GM19463 (cell line): ENCODE results near the gene HS6ST1.

ENCODE experiments used
- ATAC-seq: cut with Tn5 transposase; IDR thresholded peaks from one replicate; pipeline ENCODE4 v1.9.1; 2021; ENCODE audit warnings: mild to moderate bottlenecking, moderate library complexity; ENCODE audit not compliant: unreplicated experiment

Gene HS6ST1, protein sequence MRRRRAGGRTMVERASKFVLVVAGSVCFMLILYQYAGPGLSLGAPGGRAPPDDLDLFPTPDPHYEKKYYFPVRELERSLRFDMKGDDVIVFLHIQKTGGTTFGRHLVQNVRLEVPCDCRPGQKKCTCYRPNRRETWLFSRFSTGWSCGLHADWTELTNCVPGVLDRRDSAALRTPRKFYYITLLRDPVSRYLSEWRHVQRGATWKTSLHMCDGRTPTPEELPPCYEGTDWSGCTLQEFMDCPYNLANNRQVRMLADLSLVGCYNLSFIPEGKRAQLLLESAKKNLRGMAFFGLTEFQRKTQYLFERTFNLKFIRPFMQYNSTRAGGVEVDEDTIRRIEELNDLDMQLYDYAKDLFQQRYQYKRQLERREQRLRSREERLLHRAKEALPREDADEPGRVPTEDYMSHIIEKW

DNA sequence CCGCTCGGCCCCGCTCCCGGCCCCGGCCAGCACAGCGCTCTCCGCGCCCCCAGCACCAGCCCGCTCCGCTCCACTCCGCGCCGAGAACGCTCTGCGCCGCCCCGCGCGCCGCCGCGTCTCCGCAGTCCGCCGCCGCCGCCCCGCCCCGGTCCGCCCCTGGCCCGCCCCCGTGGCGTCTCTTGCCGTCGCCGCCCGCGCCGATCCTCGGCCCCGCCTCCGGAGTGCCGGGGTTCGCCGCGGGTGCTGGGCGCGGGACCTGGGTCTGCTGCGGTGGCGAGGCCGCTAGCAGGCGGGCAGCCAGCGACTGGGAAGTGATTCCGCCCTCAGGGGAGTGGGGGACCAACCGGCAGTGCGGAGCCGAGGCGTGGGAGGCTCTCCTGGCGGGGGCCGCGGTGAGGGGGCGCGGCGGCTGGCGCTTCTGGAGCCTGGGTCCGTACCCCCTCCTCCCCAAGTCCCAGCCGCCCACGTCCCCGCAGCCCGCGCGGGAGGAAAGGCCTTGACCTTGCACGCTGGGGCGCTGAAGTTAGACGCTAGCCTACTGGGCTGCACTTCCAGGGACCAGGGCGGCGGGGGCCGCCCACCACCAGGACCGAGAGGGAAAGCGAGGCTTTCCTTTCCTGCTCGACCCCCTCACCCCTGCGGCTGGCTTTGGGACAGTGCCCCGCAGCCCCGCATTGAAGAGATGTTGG lies at the start of gene HS6ST1:
TSS of gene HS6ST1 (minus strand) at position 93 of the 689 bp plus-strand sequence. CDS start 305 bp downstream, outside the sequence.
- peak; percentile 63 for ATAC-seq

GRCh38 chr2:128367601-128368359 lies 49.1 kb upstream of the HS6ST1 start:
- ATAC-seq, result no peak

GRCh38 chr2:128366713-128367511 lies 48.2 kb upstream of the HS6ST1 start:
- no peak for ATAC-seq

DNA sequence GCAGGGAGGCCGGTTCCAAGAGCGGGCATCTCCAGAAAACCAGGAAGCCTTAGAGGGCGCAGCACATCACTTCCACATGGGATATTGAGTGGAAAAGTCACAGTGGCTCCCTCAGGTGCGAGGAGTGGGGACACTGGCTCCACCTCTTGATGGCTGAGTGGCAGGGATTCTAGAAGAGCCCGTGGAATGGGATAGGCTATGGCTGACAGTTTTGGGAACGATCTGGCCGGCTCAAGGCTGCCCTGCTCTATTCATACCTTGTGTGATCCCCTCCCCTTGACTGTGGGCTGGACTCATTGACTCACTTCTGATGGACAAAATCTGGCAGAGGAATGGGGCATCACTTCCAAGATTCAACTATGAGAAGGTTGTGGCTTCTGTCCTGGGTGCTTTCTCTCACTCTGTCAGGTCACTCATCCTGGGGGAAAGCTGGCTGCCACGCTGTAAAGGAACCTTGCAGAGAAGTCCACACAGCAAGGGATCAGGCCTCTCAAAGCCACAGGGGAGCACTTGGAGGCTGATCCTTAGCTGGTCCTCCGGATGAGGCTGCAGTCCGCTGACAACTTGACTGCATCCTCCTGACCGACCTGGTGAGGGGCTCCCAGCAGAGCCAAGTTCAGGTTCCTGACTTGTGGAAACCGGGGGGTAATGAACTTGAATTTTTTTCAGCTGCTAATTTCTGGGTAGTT lies 46.7 kb upstream of the HS6ST1 start:
- ATAC-seq, result no peak

- no peak for ATAC-seq
These were observed 45.8 kb upstream of the HS6ST1 start for GRCh38 chr2:128364441-128364911.

DNA sequence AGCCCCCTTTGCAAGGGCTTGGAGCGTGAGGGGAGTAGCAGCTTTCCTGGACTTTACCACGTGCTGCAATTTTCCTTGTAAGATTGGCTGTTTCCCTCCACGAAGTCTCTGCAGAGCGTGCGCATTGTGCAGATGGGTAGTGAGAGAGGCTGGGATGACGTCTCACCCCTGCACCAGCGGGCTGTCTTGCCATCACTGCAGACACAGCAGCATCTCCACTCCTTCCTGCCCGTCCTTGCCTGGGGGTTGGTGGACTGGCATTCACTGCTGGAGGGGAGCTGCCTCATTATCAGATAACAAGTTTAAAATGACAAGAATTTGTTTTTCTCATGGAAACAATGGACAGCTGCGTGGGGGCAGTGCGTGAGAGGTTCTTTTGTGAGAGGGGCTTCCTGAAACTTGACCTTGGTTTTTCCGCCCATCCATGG lies 45.3 kb upstream of the HS6ST1 start:
- no peak for ATAC-seq

DNA sequence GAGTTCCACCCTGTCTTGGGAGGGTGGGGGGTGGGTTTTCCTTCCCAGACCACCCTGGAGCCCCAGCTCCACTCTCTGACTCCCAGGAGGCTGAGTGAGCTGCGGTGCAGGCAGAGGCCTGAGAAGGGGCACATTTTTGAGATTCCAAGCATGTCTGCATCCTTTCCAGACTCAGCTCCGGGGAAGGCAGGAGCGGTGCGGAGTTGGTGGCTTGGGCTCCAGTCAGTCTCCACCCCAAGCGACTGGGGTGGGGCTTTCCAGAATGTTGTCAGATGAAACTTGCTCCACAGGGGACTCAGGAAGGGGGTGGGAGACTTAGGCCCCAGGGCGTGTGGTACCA lies 44.2 kb upstream of the HS6ST1 start:
- ATAC-seq, result no peak

GRCh38 chr2:128362176-128362888 lies 43.7 kb upstream of the HS6ST1 start:
- no peak for ATAC-seq

DNA sequence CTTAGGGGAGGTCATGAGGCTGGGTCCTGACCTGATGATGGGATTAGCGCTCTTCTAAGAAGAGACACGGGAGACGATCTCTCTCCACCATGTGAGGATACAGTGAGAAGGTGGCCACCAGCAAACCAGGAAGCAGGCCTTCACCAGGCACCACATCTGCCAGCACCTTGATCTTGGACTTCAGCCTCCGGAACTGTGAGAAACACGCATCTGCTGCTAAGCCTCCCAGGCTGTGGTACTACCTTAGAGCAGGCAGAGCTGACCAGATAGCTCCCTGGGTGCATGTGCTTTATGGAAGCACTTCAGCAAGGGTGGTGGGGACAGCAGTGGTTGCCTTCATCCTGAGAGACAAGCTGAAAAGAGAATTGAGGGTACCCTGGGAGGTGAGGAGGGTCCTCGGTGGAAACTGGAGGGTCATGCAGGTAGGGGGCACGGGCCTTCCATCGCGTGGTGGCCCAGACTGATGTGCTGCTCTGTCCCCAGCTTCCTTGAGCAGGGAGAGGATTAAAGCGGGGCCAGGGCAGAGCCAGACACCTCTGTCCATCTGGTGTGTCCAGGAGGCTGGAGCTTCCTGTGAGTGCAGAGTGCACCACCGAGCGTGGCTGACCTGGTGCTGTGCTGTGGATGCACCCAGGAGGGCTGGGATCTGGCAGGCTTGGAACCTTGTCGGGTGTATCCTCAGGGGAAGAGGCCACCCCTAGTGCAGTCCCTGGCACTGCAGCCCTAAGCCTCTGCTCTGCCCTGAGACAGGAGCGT lies 42.9 kb upstream of the HS6ST1 start:
- ATAC-seq, result no peak

DNA sequence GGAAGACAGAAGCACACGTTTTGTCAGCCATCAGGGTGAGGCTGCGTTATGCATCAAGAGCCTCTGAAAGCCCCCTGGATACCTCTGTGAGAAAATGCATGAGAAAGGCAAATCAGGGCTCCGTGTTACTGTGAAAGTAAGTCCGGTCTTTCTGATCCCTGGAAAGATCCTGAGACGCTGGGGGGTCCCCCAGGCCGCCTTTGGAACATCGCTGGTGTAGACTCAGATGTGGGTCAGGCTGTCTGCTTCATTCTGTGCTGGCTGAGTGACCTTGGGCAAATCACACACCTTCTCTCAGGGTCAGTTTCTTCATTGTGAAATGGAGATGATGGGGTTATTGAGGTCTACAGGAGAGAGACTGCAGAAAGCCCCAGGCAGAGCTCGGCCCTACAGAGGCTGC lies 42.0 kb upstream of the HS6ST1 start:
- ATAC-seq, result no peak

DNA sequence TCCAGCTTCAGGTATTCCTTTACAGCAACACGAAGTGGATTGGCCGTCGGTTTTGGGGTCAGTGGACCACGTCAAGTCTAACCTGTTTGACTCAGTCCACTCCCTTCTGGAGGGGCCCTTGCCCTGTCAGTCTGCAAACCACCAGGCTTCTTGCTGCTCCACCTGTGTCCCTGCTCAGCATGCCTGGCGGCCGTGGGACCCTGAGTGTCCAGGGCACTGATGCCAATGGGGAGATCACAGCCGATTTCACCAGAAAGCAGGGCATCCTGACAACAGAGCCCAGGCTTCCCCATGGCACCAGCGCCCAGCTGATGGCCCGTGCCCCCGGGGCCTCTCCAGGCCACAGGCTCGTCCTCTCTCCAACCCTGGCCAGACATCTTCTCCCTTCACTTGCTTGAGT lies 41.2 kb upstream of the HS6ST1 start:
- ATAC-seq, result no peak

DNA sequence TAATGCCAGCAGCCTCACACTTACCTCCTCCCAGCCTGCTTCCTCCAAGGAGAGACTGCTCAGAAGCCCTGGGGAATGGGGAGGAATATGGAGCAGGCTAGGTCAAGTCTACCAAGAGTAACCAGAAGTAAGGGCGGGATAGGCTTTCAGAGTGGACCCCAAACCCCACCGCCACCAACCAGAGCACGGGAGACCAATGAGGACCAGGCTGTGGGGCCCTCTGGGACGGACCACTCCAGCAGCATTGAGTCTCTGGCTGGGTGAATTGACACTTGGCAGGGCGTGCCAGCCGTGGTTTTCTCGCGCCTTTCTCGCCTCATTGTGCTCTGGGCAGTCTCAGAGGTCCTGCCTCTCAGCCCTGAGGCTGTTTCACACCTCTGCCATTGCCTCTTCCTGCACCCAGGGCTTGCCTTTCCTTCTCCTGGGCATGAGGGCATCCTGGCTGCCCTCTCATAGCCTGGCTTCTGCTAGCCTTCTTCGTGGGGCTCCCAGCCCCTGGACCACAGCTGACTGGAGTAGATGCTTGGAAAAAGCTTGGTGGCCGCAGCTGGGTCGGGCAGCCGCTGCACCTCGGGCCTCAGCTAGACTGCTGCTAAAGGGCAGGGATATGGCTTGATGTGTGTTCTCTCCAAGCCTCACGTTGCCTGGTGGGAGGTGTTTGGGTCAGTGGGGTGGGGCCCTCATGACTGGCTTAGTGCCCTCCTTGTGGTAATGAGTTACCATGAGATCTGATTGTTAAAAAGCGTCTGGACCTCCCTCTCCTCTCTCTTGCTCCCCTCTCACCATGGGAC lies 40.5 kb upstream of the HS6ST1 start:
- no peak for ATAC-seq

GRCh38 chr2:128357506-128358370 lies 39.1 kb upstream of the HS6ST1 start:
- no peak for ATAC-seq

GRCh38 chr2:128356127-128356526 lies 37.5 kb upstream of the HS6ST1 start:
- no peak for ATAC-seq

GRCh38 chr2:128354726-128355470 lies 36.2 kb upstream of the HS6ST1 start:
- no peak for ATAC-seq

GRCh38 chr2:128354161-128354560 lies 35.5 kb upstream of the HS6ST1 start:
- no peak for ATAC-seq
